Endometrium (tissue), 2 donors: ENCODE results near the gene PAXX.

Experiments used
- FAIRE-seq: peaks from 2 replicates; lab custom pipeline; 2012; peaks lifted over from hg19 to GRCh38; lab: Jason Lieb, UNC
- donor health status: control.
- donor health status: control.

The PAXX gene

GRCh38 chr9:136953771-136954269 is 38.4 kb upstream of the PAXX start:
- no peak for FAIRE-seq

DNA sequence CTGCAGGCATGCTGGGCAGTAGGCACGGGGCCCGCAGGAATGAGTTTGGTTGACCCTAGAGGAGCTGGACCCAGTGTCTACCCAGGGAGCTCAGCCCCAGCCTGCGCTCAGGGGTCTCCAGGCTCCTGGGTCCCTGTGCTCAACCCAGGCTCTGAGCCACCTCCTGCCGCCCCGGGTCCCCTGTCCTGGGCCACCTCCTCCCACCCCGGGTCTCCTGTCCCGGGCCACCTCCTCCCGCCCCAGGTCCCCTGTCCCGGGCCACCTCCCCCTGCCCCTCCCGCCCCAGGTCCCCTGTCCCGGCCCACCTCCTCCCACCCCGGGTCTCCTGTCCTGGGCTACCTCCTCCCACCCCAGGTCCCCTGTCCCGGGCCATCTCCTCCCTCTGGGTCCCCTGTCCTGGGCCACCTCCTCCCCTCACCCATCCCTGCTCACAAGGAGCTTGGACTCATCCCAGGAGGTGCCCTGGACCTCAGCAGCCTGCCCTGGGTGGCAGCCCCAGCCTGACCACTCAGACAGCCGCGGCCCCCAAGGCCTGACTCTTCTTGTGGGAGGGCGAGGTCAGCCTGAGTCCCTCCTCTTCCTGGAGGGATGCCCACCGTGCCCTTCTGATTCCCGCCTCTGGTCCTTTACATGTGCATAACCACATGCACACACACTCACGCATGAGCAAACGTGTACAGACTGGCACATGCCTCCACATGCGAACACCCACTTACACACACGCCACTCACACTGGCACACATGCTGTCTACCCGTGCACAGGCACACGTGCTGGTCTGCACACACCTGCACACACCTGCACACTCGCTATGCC is 37.7 kb upstream of the PAXX start:
- FAIRE-seq = no peak

GRCh38 chr9:136955202-136955942 is 36.9 kb upstream of the PAXX start:
- FAIRE-seq = no peak

- no peak for FAIRE-seq
These were observed 36.3 kb upstream of the PAXX start for GRCh38 chr9:136955943-136956335.

DNA sequence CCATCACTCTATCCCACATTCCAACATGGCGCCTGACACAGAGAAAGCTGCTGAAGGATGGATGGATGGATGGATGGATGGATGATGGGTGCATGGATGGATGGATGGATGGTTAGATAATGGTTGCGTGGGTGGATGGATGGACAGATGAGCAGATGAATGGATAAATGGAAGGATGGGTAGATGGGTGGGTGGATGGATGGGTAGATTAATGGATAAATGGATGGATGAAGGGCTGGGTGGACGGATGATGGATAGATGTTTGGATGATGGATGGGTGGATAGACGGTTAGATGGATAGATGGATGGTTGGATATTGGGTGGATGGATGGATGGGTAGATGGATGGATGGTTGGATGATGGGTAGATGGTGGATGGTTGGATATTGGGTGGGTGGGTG is 35.6 kb upstream of the PAXX start:
- no peak for FAIRE-seq

GRCh38 chr9:136957461-136957860 is 34.8 kb upstream of the PAXX start:
- no peak for FAIRE-seq

DNA sequence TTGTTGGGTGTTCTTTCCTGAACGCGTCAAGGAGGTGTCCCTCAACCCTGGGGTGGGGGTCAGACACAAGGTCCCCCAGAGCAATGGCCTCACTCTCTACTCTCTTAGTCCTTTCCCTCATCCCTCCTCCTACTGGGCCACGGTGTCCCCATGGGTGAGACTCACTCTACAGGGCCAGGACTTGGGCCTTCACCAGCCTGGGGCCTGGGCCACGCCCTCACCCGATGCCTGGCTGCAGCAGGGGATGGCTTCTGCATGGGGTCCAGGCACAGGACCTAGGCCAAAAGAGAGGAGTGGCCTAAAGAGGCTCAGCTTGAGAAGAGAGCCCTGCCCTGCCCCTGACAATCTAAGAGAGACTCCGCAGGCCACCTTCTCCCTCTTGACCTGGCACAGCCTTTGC is 34.3 kb upstream of the PAXX start:
- FAIRE-seq = no peak

DNA sequence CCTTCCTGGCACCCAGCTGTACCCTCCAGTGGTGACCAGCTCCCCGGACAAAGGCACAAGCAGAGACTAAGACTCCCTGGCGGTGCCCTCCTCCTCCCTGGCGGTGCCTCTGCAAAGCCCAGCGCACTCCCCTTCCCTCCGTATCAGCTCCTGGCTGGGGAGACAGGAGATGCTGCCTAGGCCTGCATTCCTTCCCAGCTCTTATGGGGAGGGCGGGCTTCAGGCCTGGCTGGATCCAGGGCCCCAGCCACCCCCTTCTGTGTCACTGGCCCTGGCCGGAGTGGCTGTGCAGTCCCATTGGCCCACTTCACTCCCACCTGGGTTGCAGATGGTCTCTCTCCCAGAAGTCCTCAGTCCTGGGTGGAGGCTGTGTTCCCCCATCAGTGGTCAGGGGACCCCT is 33.7 kb upstream of the PAXX start:
- no peak for FAIRE-seq

DNA sequence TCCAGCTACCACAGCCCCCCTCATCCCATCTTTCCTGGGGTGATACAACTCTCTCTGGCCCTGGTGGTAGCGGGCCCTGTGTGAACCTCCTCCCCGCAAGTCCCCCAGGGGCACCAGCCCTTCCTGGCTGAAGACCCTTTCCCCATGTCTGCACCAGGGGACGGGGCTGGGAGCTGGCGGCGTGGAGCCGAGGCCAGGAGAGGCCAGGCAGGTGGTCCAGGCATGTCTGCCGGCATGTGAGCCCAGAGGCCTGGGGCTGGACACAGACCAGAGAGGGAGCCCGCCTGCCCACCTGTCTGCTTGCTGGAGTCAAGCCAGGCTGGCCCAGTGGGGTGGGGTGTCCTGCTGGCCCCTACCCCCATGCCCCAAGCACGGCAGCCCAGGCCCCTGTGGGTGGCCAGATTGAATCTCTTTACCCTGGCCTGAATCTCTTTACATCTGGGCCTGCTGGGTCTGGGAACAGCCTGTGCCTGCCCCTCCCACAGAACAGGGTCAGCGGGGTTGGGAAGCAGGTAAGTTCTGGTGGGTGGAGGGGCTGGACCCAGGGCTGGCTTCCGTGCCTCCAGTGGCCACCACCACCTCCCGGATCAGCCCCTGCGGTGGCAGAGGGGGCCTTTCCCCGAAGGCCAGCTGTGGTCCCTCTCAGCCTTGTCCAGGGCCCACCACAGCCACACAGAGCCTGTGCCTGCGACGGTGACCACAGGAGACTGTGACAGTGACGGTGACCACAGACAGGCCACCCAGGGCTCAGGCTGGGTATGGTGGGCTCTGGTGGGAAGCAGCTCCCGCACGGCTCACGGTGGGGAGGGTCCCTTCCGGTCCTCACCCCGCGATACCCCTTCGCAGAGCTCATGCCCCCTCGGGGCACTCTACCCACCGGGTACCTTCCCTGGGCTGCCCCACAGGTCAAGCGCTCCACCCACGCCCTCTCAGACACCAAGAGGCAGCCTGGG is 33.0 kb upstream of the PAXX start:
- FAIRE-seq = no peak

- FAIRE-seq = no peak
These were observed 31.8 kb upstream of the PAXX start for GRCh38 chr9:136960212-136960937.

DNA sequence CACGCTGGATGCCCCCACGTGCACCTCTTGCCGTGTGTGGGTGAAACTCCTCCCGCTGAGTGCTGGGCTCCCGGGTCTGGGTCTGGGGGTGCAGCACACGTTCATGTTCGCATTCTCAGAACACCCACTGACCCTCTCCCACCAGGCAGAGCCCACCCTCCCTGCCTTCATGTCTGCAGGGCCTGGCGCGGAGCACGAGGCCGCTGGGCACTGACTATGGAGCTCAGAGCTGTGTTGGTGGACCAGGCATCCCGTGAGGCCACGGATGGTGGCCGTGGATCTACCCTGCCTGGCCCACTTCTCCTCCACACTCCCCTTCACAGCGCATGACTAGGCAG is 31.3 kb upstream of the PAXX start:
- FAIRE-seq = no peak

- FAIRE-seq = no peak
These were observed 30.8 kb upstream of the PAXX start for GRCh38 chr9:136961279-136962065.

GRCh38 chr9:136962163-136962562 is 30.1 kb upstream of the PAXX start:
- no peak for FAIRE-seq

- no peak for FAIRE-seq
These were observed 29.4 kb upstream of the PAXX start for GRCh38 chr9:136962701-136963248.

DNA sequence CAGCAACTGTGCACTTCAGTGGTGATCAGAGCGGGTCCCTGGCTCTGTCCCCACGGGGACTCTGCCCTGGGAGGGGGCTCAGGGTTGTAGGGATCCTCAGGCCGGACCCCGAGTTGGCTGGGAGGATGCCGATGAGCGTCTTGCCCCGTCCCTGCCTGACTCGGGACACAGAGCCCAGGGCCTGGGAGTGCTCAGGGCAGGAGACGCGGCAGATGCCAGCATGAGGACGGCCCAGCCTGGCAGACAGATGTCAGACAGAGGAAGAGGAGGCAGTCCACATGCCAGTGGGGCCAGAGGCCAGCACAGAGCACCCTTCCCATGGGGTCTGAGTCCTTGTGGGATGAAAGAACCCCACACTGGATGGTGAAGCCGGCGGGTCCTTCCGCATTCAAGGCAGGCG is 28.9 kb upstream of the PAXX start:
- FAIRE-seq = no peak

DNA sequence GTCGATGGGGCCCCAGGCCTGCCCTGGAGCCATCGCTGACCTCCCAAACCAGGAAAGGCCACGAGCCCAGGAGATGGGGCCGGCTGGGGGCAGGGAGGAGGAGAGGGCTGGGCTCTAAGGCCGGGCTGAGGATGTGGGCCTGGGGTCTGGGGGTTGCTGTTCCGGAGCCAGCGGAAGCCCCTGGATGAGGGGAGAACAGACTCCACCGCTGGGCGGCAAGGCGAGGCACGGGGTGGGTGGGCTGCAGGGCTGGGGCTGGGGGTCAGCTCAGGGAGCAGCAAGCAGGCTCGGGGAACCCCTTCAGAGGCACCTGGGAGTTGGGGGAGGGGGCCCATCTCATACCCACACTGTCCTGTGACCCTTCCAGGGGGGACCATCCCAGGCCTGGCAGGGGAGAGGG is 28.5 kb upstream of the PAXX start:
- no peak for FAIRE-seq

DNA sequence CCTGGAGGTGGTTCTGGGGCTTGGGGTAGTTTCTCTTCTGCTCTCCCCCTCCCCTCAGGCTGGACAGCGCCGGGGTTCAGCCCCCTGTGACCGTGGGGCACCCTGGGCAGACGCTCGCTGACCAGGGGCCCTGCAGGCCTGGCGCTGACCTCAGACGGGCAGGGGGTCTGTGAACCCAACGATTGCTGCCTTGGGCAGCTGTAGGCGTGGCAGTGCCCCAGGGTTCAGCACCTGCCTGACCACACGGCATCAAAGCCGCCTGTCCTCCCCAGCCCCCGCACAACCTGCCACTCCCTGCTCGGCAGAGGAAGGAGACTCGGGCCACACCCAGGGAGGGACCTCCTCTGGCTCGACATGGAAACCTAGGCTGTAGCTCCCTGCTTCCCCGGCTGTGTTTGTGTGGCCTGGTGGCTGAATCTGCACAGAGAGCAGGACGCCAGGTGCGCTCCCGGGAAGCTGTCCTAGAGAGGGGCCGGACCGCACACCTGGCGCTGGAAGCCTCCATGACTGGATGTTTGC is 28.0 kb upstream of the PAXX start:
- no peak for FAIRE-seq

DNA sequence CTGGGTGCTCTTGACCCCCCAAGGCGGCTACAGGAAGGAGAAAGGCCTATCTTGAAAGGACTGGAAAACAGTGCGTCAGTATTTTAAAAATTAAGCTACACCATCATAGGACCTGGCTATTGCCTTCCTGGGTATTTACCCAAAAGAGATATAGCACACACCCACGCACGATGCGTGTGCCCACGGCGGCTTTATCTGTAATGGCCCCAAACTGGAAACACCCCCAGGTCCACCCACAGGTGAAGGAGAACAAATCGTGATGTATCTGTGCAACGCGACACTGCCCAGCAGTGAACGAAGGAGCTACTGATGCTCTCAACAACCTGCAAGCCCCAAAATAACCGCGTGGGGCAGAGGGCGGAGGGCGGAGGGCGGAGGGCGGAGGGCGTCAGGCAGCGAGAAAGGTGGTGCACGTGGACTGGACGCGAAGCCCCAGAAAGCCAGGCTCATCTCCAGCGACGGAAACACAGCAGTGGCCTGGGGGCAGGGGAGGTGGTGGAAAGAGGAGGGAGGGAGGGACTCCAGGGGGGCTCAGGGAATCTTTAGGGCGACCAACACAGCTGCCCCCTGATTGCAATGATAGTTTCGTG is 27.3 kb upstream of the PAXX start:
- FAIRE-seq = no peak

GRCh38 chr9:136965771-136966484 is 26.3 kb upstream of the PAXX start:
- no peak for FAIRE-seq
